ENCODE results near the gene PEBP1.
A peak's percentile ranks its signal among the peaks of the same experiment; 100 is the strongest.

Gene PEBP1

DNA sequence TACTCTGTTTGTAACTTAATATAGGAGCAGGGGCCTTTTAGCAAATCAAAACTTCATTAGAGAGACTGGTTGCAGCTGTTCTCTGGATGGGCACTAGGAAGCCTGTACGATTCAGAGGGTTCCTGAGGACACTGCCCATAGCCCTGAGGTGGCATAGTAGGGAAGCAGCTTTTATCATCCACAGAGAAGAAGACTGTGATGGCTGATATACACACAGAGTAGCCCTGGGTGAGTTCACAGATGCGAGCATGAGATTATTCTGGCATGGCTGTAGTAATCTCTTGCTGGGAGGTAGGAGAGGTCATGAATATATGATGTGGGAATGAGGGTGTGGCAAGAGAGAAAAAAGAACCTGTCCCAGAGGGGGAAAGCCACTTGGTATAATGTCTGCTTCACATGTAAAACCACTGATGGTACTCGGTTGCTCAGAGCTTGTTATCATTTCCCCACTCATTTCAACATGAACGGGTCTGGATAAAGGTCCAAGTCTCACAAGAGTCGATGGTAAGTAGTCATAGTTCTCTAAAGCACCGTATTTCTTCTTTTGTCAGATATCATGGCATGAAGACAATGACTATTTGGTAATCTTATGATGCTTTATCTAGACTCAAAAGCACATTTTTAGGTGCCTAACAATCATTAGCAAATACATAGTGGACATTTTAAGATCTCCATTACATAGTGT is 52.0 kb downstream of the PEBP1 start:
- peak overlapping the region in 1 of 21 experiments; percentile 12 for H3K27ac ChIP-seq

DNA sequence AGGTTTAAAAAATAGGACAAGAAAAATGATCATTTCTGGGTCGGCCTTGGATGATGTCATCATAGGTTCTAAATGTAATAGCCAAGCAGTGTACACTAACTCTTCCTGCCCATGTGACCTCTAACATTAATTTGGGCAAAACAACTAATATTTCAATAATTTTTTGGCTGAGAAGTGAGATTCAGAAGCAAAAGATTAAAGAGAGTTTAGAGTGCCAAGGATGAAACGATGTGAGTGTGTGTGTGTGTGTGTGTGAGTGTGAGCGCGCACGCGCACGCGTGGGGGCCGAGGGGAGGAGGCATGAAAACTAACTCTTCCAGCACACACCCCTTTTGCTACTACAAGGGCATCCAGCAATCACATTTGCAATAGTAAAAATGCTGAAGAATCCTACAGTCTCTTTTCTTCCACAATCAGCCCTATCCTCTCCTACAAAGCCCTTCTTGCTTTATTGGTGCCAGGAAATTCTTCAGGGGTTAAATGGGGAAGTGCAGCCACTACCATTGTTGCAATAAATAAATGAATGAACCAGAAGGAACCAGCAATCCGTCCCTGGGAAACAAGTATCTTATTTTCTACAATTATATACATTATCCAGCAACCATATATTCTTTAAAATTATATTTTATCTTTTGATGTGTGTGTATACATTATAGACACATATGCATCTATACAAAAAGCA is 52.9 kb downstream of the PEBP1 start:
- Histone ChIP-seq H3K4me3 (no peak overlapping the region), H3K27ac (no peak overlapping the region)

More for the DNA sequence above, 52.0 kb downstream of the PEBP1 start:
- no peak overlapping the region for H3K4me3 ChIP-seq

DNA sequence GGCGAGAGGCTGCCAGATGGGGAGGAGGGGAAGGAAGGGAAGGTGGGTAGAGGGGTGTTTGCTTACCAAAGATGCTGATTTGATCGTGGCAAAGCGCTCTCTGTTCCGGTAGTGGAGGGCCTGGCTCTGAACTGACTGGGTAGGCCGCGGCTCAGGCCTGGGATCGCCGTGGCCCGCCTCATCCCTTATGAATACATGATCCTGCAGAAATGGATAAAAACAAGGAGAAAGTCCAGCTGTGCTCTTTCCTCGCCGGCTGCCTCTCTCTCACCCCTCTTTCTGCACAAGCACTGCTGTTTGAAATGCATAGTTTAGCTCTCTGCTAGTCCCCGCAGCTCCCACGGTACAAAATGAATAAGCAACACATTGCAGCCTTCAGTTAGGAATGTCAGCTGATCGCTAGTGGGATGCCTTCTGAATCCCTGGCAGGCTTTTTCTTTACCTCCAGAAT is 53.8 kb downstream of the PEBP1 start:
- peak overlapping the region in 18 of 21 experiments; percentile 2 to 70 (median 50) for H3K27ac ChIP-seq
- peak overlapping the region in 3 of 7 experiments; percentile 6 to 15 (median 10) for H3K4me3 ChIP-seq

DNA sequence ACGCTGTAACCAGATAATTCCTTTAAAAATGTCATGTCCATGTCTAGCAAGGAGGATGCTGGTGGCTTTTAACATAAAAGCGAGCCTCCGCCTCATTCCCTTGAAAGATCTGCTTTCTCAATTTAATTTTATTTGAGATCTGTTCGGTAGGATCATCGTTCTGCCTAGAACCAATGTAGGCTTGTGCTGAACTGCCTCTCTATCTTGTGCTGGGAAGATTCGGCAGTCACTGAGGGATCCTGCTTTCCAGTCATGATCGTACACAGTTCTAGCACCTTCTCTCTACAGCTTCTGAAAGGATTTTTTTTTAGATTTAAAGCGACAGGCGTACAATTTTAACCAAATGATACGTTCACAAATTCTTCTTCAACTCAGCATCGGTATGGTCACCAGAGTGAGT is 54.3 kb downstream of the PEBP1 start:
- peak overlapping the region in 2 of 7 experiments; percentile 6 to 10 for H3K4me3 ChIP-seq
- peak overlapping the region in 17 of 21 experiments; percentile 2 to 70 (median 50) for H3K27ac ChIP-seq

DNA sequence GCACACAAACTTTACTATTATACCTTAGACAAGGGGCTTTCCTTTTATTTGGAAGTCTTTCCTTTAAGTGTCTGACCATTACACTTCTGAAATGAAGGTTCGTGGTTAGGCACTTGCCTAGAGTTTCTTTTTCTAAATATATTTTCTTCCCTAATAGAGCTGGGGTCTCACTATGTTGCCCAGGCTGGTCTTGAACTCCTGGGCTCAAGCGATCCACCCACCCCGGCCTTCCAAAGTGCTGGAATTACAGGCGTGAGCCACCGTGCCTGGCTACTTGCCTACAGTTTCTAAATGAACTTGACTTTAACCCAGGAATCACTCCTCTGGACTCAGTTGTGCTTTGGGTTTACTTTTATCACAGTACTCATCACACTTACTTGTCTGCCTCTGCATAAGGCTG is 57.6 kb downstream of the PEBP1 start:
- Histone ChIP-seq H3K27ac (no peak overlapping the region), H3K4me3 (no peak overlapping the region)

DNA sequence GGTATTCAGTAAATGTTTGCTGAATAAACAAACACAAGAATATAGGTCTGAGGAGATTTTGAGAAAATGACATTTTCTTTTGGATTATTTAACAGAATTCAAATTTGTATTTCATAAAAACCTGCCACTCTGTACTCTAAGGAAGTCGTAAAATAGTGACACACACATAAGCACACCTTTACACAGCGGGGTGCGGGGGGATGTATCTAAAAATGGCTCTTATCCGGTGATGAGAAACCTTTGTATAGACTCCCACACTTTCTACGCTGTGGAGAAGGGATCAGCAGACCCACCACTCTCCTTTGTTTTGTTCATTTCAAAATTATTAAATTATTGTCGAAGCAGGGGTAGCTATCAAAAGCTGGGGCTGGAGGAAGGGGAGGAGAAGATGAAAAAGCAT is 58.0 kb downstream of the PEBP1 start:
- Histone ChIP-seq H3K4me3 (no peak overlapping the region), H3K27ac (no peak overlapping the region)
